H9 (cell line): ENCODE results near the gene ZNF132. TPM values are rescaled to one million over a fixed set of nuclear protein-coding genes. Genes with fewer than 3 reads are reported as not detected.

ENCODE experiments used
- DNase-seq: peaks from one replicate; pipeline ENCODE4 v3.0.0-alpha.2; 2017
- H2AFZ ChIP-seq: one replicate; pipeline ENCODE4 v1.6.1; 2013; ENCODE audit warnings: mild to moderate bottlenecking, low read length, control low read depth, moderate library complexity
- H2AK5ac ChIP-seq: 2 replicates; pipeline ENCODE4 v1.6.1; 2013; ENCODE audit warnings: low read length, control low read depth, mixed read lengths; ENCODE audit not compliant: insufficient read length
- H2BK120ac ChIP-seq: one replicate; pipeline ENCODE4 v1.6.1; 2013; ENCODE audit warnings: low read depth, mild to moderate bottlenecking, low read length, control low read depth, inconsistent platforms; ENCODE audit not compliant: poor library complexity, severe bottlenecking
- H2BK12ac ChIP-seq: 2 replicates; pipeline ENCODE4 v1.6.1; 2013; ENCODE audit warnings: low read length, control low read depth, mixed read lengths, low read depth; ENCODE audit not compliant: insufficient read length
- H2BK15ac ChIP-seq: 2 replicates; pipeline ENCODE4 v1.6.1; 2013; ENCODE audit warnings: low read depth, low read length, control low read depth
- H2BK20ac ChIP-seq: one replicate; pipeline ENCODE4 v1.6.1; 2013; ENCODE audit warnings: low read depth, mild to moderate bottlenecking, low read length, control low read depth, inconsistent platforms; ENCODE audit not compliant: poor library complexity, severe bottlenecking
- H2BK5ac ChIP-seq: 2 replicates; pipeline ENCODE4 v1.6.1; 2013; ENCODE audit warnings: low read length, control low read depth, mixed read lengths; ENCODE audit not compliant: insufficient read length
- H3K14ac ChIP-seq: 2 replicates; pipeline ENCODE4 v1.6.1; 2013; ENCODE audit warnings: low read length, control low read depth; ENCODE audit not compliant: insufficient read depth
- H3K18ac ChIP-seq: 2 replicates; pipeline ENCODE4 v1.6.1; 2013; ENCODE audit warnings: low read depth, mild to moderate bottlenecking, mixed read lengths, low read length, control low read depth; ENCODE audit not compliant: insufficient read length
- H3K23ac ChIP-seq: 2 replicates; pipeline ENCODE4 v1.6.1; 2013; ENCODE audit warnings: low read length, control low read depth, mixed read lengths, low read depth; ENCODE audit not compliant: insufficient read length
- H3K23me2 ChIP-seq: 2 replicates; pipeline ENCODE4 v1.6.1; 2013; ENCODE audit warnings: low read depth, mild to moderate bottlenecking, mixed read lengths, low read length, control low read depth; ENCODE audit not compliant: insufficient read length, poor library complexity, severe bottlenecking
- H3K27ac ChIP-seq: 2 replicates; pipeline ENCODE4 v1.5.1; 2013; ENCODE audit warnings: low read length, control low read depth, mixed read lengths, low read depth; ENCODE audit not compliant: insufficient read length
- H3K27me3 ChIP-seq: 2 replicates; pipeline ENCODE4 v1.6.1; 2013; ENCODE audit warnings: low read length, control low read depth, inconsistent platforms; ENCODE audit not compliant: insufficient read depth
- H3K4ac ChIP-seq: 2 replicates; pipeline ENCODE4 v1.6.1; 2013; ENCODE audit warnings: low read depth, mild to moderate bottlenecking, control low read depth, inconsistent platforms, low read length, moderate library complexity
- H3K4me1 ChIP-seq: 2 replicates; pipeline ENCODE4 v1.6.1; 2013; ENCODE audit warnings: low read length, control low read depth, inconsistent platforms; ENCODE audit not compliant: insufficient read depth
- H3K4me2 ChIP-seq: 2 replicates; pipeline ENCODE4 v1.6.1; 2013; ENCODE audit warnings: low read length, control low read depth, mixed read lengths; ENCODE audit not compliant: insufficient read length, insufficient read depth
- H3K56ac ChIP-seq: 2 replicates; pipeline ENCODE4 v1.6.1; 2013; ENCODE audit warnings: low read depth, mild to moderate bottlenecking, mixed read lengths, low read length, control low read depth; ENCODE audit not compliant: insufficient read length
- H3K79me1 ChIP-seq: 2 replicates; pipeline ENCODE4 v1.6.1; 2013; ENCODE audit warnings: low read depth, mild to moderate bottlenecking, moderate library complexity, low read length, control low read depth, inconsistent platforms; ENCODE audit not compliant: insufficient read depth, poor library complexity, severe bottlenecking
- H3K79me2 ChIP-seq: 2 replicates; pipeline ENCODE4 v1.6.1; 2013; ENCODE audit warnings: low read length, control low read depth, inconsistent platforms; ENCODE audit not compliant: insufficient read depth
- H3K9ac ChIP-seq: 2 replicates; pipeline ENCODE4 v1.6.1; 2013; ENCODE audit warnings: low read length, control low read depth, mixed read lengths; ENCODE audit not compliant: insufficient read length; ENCODE audit errors: extremely low read depth
- H3K9me3 ChIP-seq: one replicate; pipeline ENCODE4 v1.6.1; 2013; ENCODE audit warnings: low read depth, low read length, inconsistent platforms; ENCODE audit not compliant: control insufficient read depth
- H3T11ph ChIP-seq: one replicate; pipeline ENCODE4 v1.6.1; 2013; ENCODE audit warnings: mild to moderate bottlenecking, low read length, control low read depth, inconsistent platforms
- H4K20me1 ChIP-seq: one replicate; pipeline ENCODE4 v1.6.1; 2013; ENCODE audit not compliant: control insufficient read depth, insufficient read length, insufficient read depth
- H4K5ac ChIP-seq: 2 replicates; pipeline ENCODE4 v1.6.1; 2013; ENCODE audit warnings: low read depth, mild to moderate bottlenecking, mixed read lengths, low read length, control low read depth; ENCODE audit not compliant: insufficient read length
- H4K8ac ChIP-seq: replicated peaks from 2 replicates; pipeline ENCODE4 v1.6.1; 2013; ENCODE audit warnings: low read length, control low read depth, mixed read lengths, low read depth; ENCODE audit not compliant: insufficient read length
- H4K91ac ChIP-seq: 2 replicates; pipeline ENCODE4 v1.6.1; 2013; ENCODE audit warnings: low read depth, mild to moderate bottlenecking, moderate library complexity, mixed read lengths, low read length, control low read depth; ENCODE audit not compliant: insufficient read length
- H3K27ac Mint-ChIP-seq, 3 experiments: 2 replicates in 2 of 3; 3 replicates in 1 of 3; pipeline ENCODE4 v1.8.0; 2020 to 2021; ENCODE audit warnings: mixed read lengths in 3 of 3, mild to moderate bottlenecking in 1 of 3, moderate library complexity in 1 of 3
- H3K27me3 Mint-ChIP-seq: 2 replicates; pipeline ENCODE4 v1.8.0; 2021; ENCODE audit warnings: low read depth, mild to moderate bottlenecking, moderate library complexity, mixed read lengths
- H3K36me3 Mint-ChIP-seq, 3 experiments: 2 replicates in 2 of 3; 3 replicates in 1 of 3; pipeline ENCODE4 v1.8.0; 2020 to 2021; ENCODE audit warnings: low read depth in 3 of 3, mixed read lengths in 3 of 3; ENCODE audit not compliant: insufficient read depth in 1 of 3
- H3K4me1 Mint-ChIP-seq, 2 experiments: 2 replicates each; pipeline ENCODE4 v1.8.0; 2020; ENCODE audit warnings: mixed read lengths in 2 of 2
- H3K4me3 Mint-ChIP-seq, 2 experiments: 2 replicates in 1 of 2; 3 replicates in 1 of 2; pipeline ENCODE4 v1.8.0; 2020 to 2021; ENCODE audit warnings: mild to moderate bottlenecking in 2 of 2, mixed read lengths in 2 of 2, moderate library complexity in 1 of 2
- H3K9me3 Mint-ChIP-seq, 2 experiments: 2 replicates in 1 of 2; 3 replicates in 1 of 2; pipeline ENCODE4 v1.8.0; 2020; ENCODE audit warnings: mild to moderate bottlenecking in 2 of 2, mixed read lengths in 2 of 2, moderate library complexity in 1 of 2
- CTCF ChIP-seq: fragments of 200-600 bp; sonication (generic); conservative IDR thresholded peaks from 3 replicates; pipeline ENCODE4 v1.8.0; 2021; ENCODE audit warnings: antibody characterized with exemption, mild to moderate bottlenecking
- WGBS: extraction: QIAGEN DNeasy Blood & Tissue Kit; methylation state at CpG from one replicate; pipeline ENCODE4 v1.1.7; 2013; ENCODE audit warnings: missing lambda C conversion rate, low lambda C conversion rate, mixed read lengths; ENCODE audit not compliant: insufficient read length; ENCODE audit errors: extremely low coverage; 5-methylcytosine and 5-hydroxymethylcytosine counted together
- total RNA-seq: library from RNA; stranded (reverse); gene quantifications from 2 replicates; pipeline ENCODE4 v1.2.1, GENCODE V29; 2021

Gene ZNF132
- total RNA-seq, 1 experiment from 2014 or later, result 0.24 TPM

GRCh38 chr19:58456111-58456510 is 16.2 kb upstream of the ZNF132 start:
- Mint-ChIP-seq H3K27ac (no peak overlapping the region), H3K4me3 (no peak overlapping the region)
- WGBS, result no CpG with 5 or more reads among the region's 35 CpGs

More at GRCh38 chr19:58456111-58456510, 16.2 kb upstream of the ZNF132 start:
- no peak overlapping the region for H2BK20ac ChIP-seq
- H3K56ac ChIP-seq, result no peak overlapping the region
- no peak overlapping the region for H4K5ac ChIP-seq
- no peak overlapping the region for H3K4ac ChIP-seq
- peaks cover 2% of the 10 kb centered on the region for H3K23me2 ChIP-seq
- H3K4me1 ChIP-seq, result no peaks in the 10 kb centered on the region
- Mint-ChIP-seq H3K27me3 (peaks cover 17% of the 10 kb centered on the region), H3K4me1 (peaks cover 9 to 10% of the 10 kb centered on the region in 2 experiments), H3K9me3 (no peaks in the 10 kb centered on the region), H3K36me3 (peaks cover 3 to 9% (median 5%) of the 10 kb centered on the region in 3 experiments; a peak in 4 of 7 replicates)
- no peak overlapping the region for H3K4me2 ChIP-seq
- no peak overlapping the region for H3K23ac ChIP-seq
- no peaks in the 10 kb centered on the region for H4K20me1 ChIP-seq
- no peaks in the 10 kb centered on the region for H3K79me2 ChIP-seq
- H2BK12ac ChIP-seq, result no peak overlapping the region
- no peak overlapping the region for H3K14ac ChIP-seq
- H2BK15ac ChIP-seq, result no peak overlapping the region
- no peak overlapping the region for H3K27ac ChIP-seq
- H3K18ac ChIP-seq, result no peak overlapping the region
- no peak overlapping the region for H4K8ac ChIP-seq
- no peaks in the 10 kb centered on the region for H3K9me3 ChIP-seq
- H2BK5ac ChIP-seq, result no peak overlapping the region
- H2BK120ac ChIP-seq, result no peak overlapping the region
- no peak overlapping the region for H4K91ac ChIP-seq
- no peak overlapping the region for H3K9ac ChIP-seq
- no peak overlapping the region for H2AK5ac ChIP-seq
- H3K27me3 ChIP-seq, result no peaks in the 10 kb centered on the region
- no peak for DNase-seq
- H3T11ph ChIP-seq, result no peak overlapping the region
- no peaks in the 10 kb centered on the region for H3K79me1 ChIP-seq
- TF ChIP-seq CTCF, result no peak
- H2AFZ ChIP-seq, result no peak overlapping the region
